Mesendoderm (in vitro differentiated cells): Measurements from ENCODE around the gene RMDN3. TPM values are rescaled to one million over a fixed set of nuclear protein-coding genes. Genes with fewer than 3 reads are reported as not detected.
A peak's percentile ranks its signal among the peaks of the same experiment; 100 is the strongest.

Source experiments
- DNase-seq: peaks from one replicate; pipeline ENCODE4 v3.0.0; 2013
- H2AK5ac ChIP-seq: 2 replicates; pipeline ENCODE4 v1.6.1; 2013; ENCODE audit warnings: low read length, inconsistent platforms
- H2BK120ac ChIP-seq: 2 replicates; pipeline ENCODE4 v1.6.1; 2013; ENCODE audit warnings: low read depth, mild to moderate bottlenecking, low read length, moderate library complexity, mixed read lengths
- H2BK15ac ChIP-seq: replicated peaks from 2 replicates; pipeline ENCODE4 v1.6.1; 2013; ENCODE audit warnings: low read depth, mild to moderate bottlenecking, moderate library complexity
- H2BK5ac ChIP-seq: 2 replicates; pipeline ENCODE4 v1.6.1; 2013; ENCODE audit warnings: low read length, inconsistent platforms
- H3K18ac ChIP-seq: 2 replicates; pipeline ENCODE4 v1.6.1; 2013; ENCODE audit warnings: mild to moderate bottlenecking, low read length, mixed read lengths
- H3K23ac ChIP-seq: one replicate; pipeline ENCODE4 v1.6.1; 2013; ENCODE audit warnings: low read length
- H3K27ac ChIP-seq: 2 replicates; pipeline ENCODE4 v1.5.1; 2013; ENCODE audit warnings: low read depth, mild to moderate bottlenecking, inconsistent platforms, low read length, moderate library complexity
- H3K27me3 ChIP-seq: 2 replicates; pipeline ENCODE4 v1.6.1; 2013; ENCODE audit warnings: low read length, control low read depth, mild to moderate bottlenecking, inconsistent platforms; ENCODE audit not compliant: insufficient read depth, poor library complexity
- H3K36me3 ChIP-seq: 2 replicates; pipeline ENCODE4 v1.6.1; 2013; ENCODE audit warnings: low read length, inconsistent platforms; ENCODE audit not compliant: control insufficient read depth, insufficient read depth
- H3K4ac ChIP-seq: one replicate; pipeline ENCODE4 v1.6.1; 2013; ENCODE audit warnings: low read depth, mild to moderate bottlenecking, low read length, moderate library complexity
- H3K4me1 ChIP-seq: 2 replicates; pipeline ENCODE4 v1.6.1; 2013; ENCODE audit warnings: low read depth, low read length, inconsistent platforms; ENCODE audit not compliant: control insufficient read depth
- H3K4me2 ChIP-seq: 2 replicates; pipeline ENCODE4 v1.6.1; 2013; ENCODE audit warnings: low read length
- H3K4me3 ChIP-seq: 2 replicates; pipeline ENCODE4 v1.5.1; 2013; ENCODE audit warnings: mild to moderate bottlenecking, low read length
- H3K56ac ChIP-seq: one replicate; pipeline ENCODE4 v1.6.1; 2013; ENCODE audit warnings: low read length
- H3K79me1 ChIP-seq: 2 replicates; pipeline ENCODE4 v1.6.1; 2013; ENCODE audit warnings: low read length, inconsistent platforms
- H3K79me2 ChIP-seq: 2 replicates; pipeline ENCODE4 v1.6.1; 2013; ENCODE audit warnings: mild to moderate bottlenecking, low read length; ENCODE audit not compliant: control insufficient read depth, insufficient read depth
- H3K9ac ChIP-seq: 2 replicates; pipeline ENCODE4 v1.6.1; 2013; ENCODE audit warnings: low read length, inconsistent platforms
- H4K5ac ChIP-seq: one replicate; pipeline ENCODE4 v1.6.1; 2013; ENCODE audit warnings: low read length
- H4K8ac ChIP-seq: one replicate; pipeline ENCODE4 v1.6.1; 2013; ENCODE audit warnings: low read depth, mild to moderate bottlenecking, control low read depth, low read length, moderate library complexity
- WGBS: extraction: QIAGEN DNeasy Blood & Tissue Kit; methylation state at CpG from one replicate; pipeline ENCODE4 v1.1.7; 2013; ENCODE audit warnings: low lambda C conversion rate, missing lambda C conversion rate; ENCODE audit not compliant: insufficient coverage; ENCODE audit errors: extremely low coverage; 5-methylcytosine and 5-hydroxymethylcytosine counted together
- small RNA-seq: library from polyadenylated mRNA; stranded (forward); fragments of <200 nt; extraction: miRNeasy Mini kit (QIAGEN cat#:217004); gene quantifications from one replicate; pipeline ENCODE3, GENCODE V24; 2013; ENCODE audit not compliant: insufficient read depth

RMDN3 gene

GRCh38 chr15:40693904-40694687, 61.0 kb downstream of the RMDN3 start:
- H3K4me1 ChIP-seq: no peaks in the 10 kb centered on the region
- no peak overlapping the region for H2BK120ac ChIP-seq
- no peak overlapping the region for H4K5ac ChIP-seq
- H3K36me3 ChIP-seq: no peaks in the 10 kb centered on the region
- WGBS: no CpG with 5 or more reads among the region's 31 CpGs
- no peak overlapping the region for H3K23ac ChIP-seq
- no peaks in the 10 kb centered on the region for H3K27me3 ChIP-seq
- no peak for DNase-seq
- no peak overlapping the region for H4K8ac ChIP-seq
- no peak overlapping the region for H3K18ac ChIP-seq
- H3K79me1 ChIP-seq: no peaks in the 10 kb centered on the region
- no peak overlapping the region for H3K4ac ChIP-seq
- H3K79me2 ChIP-seq: peaks cover 3% of the 10 kb centered on the region
- no peak overlapping the region for H2BK15ac ChIP-seq
- peak overlapping the region; percentile 88 for H3K4me3 ChIP-seq
- H3K27ac ChIP-seq: peak overlapping the region; percentile 20
- H2BK5ac ChIP-seq: no peak overlapping the region
- peak overlapping the region; percentile 91 for H3K4me2 ChIP-seq
- H3K56ac ChIP-seq: peak overlapping the region; percentile 96
- no peak overlapping the region for H2AK5ac ChIP-seq
- H3K9ac ChIP-seq: peak overlapping the region; percentile 97

- no peaks in the 10 kb centered on the region for H3K79me1 ChIP-seq
- no peak overlapping the region for H3K4me2 ChIP-seq
- H2AK5ac ChIP-seq: no peak overlapping the region
- H3K36me3 ChIP-seq: no peaks in the 10 kb centered on the region
- no CpG with 5 or more reads among the region's 4 CpGs for WGBS
- H3K18ac ChIP-seq: no peak overlapping the region
- H4K5ac ChIP-seq: no peak overlapping the region
- no peaks in the 10 kb centered on the region for H3K27me3 ChIP-seq
- no peak overlapping the region for H3K23ac ChIP-seq
- no peak overlapping the region for H2BK5ac ChIP-seq
- no peak overlapping the region for H3K4ac ChIP-seq
- peaks cover 3% of the 10 kb centered on the region for H3K79me2 ChIP-seq
- no peak overlapping the region for H2BK120ac ChIP-seq
- no peak overlapping the region for H3K27ac ChIP-seq
- H4K8ac ChIP-seq: no peak overlapping the region
- no peak overlapping the region for H3K56ac ChIP-seq
- H3K4me1 ChIP-seq: no peaks in the 10 kb centered on the region
- no peak overlapping the region for H3K4me3 ChIP-seq
- no peak for DNase-seq
- no peak overlapping the region for H2BK15ac ChIP-seq
- H3K9ac ChIP-seq: no peak overlapping the region
Measured at GRCh38 chr15:40691737-40692136, 63.3 kb downstream of the RMDN3 start.

GRCh38 chr15:40688932-40689799, 65.9 kb downstream of the RMDN3 start:
- Histone ChIP-seq H3K18ac (no peak overlapping the region), H3K27ac (no peak overlapping the region), H3K79me1 (no peaks in the 10 kb centered on the region), H3K9ac (no peak overlapping the region), H2AK5ac (no peak overlapping the region), H3K4me1 (no peaks in the 10 kb centered on the region), H3K23ac (no peak overlapping the region), H4K5ac (no peak overlapping the region), H3K36me3 (no peaks in the 10 kb centered on the region), H3K56ac (no peak overlapping the region), H2BK120ac (no peak overlapping the region), H3K79me2 (no peaks in the 10 kb centered on the region), H3K4ac (no peak overlapping the region), H4K8ac (no peak overlapping the region), H3K4me2 (no peak overlapping the region), H3K4me3 (no peak overlapping the region), H3K27me3 (no peaks in the 10 kb centered on the region), H2BK15ac (no peak overlapping the region), H2BK5ac (no peak overlapping the region)
- WGBS: no CpG with 5 or more reads among the region's 9 CpGs
- DNase-seq: no peak

Small RNAs within 50 kb of the gene (small RNA-seq; reads per million reads assigned to genes)
- not detected for gene SUMO2P15
